GM18907 (cell line): ENCODE data around the gene DUSP9.
"Not testable (repeated sequence)": the region's sequence is repeated elsewhere in the genome, so short reads cannot be mapped to it uniquely, and the experiment has no call there.

Experiments
- ATAC-seq: cut with Tn5 transposase; IDR thresholded peaks from one replicate; pipeline ENCODE4 v1.9.1; 2021; ENCODE audit warnings: mild to moderate bottlenecking, moderate library complexity; ENCODE audit not compliant: unreplicated experiment

Gene DUSP9, protein sequence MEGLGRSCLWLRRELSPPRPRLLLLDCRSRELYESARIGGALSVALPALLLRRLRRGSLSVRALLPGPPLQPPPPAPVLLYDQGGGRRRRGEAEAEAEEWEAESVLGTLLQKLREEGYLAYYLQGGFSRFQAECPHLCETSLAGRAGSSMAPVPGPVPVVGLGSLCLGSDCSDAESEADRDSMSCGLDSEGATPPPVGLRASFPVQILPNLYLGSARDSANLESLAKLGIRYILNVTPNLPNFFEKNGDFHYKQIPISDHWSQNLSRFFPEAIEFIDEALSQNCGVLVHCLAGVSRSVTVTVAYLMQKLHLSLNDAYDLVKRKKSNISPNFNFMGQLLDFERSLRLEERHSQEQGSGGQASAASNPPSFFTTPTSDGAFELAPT

DNA sequence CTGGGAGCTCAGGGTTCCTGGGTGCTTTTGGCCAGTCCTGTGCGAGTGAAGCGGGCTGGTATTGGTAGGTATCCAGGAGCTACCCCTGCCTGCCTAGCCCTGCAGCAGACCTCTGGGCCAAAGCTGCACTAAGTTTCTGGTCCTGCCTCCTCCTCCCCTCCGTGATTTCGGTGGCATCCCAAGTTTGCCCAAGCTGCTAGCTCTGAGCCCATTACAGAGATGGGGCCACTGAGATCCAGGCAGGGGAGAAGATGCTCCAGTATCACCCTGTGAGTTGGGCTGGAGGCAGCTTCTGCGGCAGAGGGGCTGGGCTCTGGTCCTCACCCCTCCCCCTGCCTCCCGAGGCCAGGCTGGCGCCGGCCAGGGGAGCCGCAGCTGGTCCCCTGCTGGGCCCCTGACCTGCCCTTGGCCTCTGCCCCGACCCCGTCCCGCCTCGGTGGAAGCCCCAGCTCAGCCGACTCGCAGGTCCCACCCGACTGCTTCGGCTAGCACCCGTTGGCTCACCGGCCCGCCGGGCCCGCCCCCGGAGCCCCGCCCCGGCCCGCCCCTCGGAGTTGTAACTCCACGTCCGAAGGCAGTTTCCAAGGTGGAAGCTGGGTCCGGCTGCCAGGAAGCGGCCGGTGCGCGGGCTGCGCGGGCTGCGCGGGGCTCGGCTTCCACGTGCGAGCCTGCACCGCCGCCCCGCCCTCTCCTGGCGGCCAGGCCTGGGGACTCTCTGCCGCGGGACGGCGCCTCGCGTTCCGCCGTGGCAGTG, at the start of gene DUSP9:
Gene DUSP9 (plus strand): TSS at position 584 of the 754 bp plus-strand sequence. CDS start 751 bp downstream, outside the sequence.
- no peak for ATAC-seq

DNA sequence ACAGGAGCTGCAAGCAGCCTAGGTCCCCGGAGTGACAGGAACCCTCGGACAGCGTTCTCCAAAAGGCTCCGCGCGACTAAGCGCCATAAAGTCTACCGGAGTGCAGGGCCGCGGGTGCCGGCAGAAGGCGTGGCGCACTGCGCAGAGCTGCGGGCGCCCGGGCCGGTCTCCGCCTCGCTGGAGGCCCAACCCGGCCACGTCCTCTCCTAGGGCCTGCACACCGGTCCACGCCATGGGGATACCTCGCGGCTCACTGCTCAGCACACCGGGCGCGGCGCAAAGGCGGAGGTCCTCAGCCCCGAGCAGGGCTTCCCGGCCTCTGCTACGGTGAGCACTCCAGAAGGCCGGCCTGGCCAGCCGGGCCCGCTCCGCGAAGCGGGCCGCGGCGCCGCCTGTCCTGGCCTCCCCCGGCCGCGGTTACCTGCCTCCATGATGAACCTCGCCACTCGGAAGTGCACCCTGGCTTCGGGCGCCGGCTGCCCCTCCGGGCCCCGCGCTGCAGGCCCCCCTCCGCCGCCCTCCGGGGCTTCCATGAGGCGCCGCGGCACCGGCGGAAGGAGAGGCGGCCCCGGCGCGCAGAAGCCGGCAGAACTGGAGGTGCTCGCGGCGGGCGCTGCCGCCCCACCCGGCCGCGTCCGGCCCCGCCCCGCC, 48.3 kb upstream of the DUSP9 start, which contains the start of gene CCNQ:
Gene CCNQ (minus strand): TSS at position 599 of the 651 bp plus-strand sequence. CDS start 66 bp downstream, at position 533.
- peak; percentile 47 for ATAC-seq

DNA sequence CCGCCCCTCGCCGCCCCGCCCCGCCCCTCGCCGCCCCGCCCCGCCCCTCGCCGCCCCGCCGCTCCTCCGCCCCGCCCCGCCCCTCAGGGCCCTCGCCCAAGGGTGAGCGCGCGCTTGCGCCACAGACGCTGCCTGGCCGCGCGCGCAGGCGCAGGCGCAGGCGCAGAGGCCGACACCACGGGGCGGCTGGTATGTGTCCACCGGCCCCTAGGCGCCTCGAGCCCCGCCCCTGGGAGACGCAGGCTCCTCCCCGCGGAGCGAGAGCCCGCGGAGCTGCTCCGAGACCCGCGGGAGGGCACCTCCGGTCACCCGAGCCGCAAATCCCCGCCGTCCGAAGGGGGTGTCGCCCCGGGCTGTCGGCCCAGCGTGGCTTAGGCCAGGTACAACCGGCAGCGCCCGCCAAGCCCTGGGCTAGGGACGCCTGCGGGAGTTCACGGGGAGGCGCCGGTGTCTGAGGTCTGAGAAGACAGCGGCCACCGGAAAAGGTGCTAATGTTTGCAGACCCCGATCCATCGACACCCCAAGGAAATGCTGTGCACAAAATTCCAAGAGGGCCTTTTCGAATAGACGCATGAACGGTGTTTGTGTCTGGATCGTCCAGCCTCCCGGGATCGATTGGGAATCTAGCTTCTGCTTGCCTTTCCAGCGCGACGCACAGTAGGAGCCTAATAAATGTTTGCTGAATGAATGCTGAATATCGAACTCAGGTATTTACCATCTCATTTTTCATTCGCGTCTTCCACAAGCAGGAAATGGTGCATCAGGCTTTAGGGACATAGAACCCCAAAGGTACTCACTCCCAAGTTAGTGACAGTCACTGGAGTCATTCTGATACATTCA, 47.6 kb upstream of the DUSP9 start:
- ATAC-seq = peak; percentile 80

DNA sequence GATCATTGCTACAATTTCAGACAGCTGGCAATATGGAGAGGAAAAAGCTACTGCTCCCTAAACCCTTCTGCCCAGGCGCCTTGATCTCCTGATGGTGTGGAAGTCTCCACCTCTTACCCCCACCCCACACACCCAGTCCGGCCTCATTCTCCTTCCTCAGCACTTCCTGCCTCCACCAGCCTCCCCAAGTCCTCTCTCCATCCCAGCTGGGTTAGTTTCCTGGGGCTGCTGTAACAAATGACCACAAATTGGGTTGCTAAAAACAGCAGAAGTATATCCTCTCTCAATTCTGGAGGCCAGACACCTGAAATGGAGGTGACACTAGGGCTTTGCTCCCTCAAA, 47.0 kb upstream of the DUSP9 start:
- ATAC-seq = no peak

DNA sequence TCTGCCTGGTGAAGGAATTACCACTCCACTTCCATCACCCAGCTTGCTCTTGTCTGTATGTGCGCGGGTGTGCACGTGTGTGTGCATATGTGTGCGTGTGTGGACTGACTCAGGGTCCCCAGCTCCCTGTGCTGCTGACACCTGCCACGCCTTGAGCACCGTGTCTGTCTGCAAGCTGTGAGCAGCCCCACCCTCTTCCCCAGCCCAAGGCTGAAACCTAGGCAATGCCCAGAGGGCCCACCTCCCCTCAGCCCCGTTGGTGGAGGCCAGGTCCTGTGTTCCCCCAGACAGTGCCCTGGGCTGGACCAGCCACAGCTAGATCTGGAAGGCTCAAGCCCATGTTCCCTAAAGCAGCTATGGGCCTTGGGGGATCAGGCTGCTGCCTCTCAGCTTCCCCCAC, 46.1 kb upstream of the DUSP9 start:
- no peak for ATAC-seq

DNA sequence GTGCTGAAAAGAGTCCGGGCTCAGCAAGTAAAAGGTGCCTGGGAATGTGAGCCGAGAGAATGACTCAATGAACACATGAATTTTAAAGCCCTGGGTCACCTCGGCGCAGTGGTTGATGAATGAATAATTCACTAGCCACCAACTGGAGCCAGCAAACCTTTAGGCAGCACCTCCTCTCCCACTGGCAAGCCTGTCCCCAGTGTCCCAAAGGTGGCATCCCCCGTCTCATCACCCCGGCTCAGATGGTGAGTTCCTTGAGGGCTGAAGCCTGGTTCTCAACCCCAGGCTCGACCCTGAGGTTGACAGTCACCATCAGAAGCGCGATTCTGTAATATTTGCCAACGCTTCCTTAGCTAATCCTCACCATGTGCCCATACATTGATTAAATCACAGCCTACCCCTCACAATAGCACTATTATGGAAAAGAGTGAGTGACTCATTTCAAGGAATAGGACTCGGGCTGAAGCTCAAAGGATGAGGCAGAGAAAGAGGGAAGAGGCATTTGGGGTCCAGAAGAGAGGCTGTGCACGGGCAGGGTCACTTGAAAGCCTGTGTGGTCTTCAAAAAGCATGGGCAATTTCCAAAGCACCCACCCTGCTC, 45.4 kb upstream of the DUSP9 start:
- ATAC-seq = no peak

DNA sequence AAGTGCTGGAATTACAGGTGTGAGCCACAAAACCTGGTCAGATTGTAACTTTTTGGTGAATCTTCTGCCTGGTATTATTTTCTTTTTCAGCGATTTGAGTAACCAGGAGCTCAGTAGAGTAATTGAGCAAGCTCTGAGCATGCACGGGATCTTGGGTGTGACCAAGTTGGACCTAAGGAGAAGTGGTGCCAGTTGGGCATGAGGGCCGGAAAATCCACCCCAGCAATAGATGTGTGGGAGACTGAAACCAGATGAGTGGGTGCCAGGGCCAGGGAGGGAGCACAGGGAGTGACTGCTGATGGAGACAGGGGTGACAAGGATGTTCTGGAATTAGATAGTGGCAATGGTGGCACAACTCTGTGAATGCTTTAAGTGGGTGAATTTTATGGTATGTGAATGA, 44.4 kb upstream of the DUSP9 start:
- ATAC-seq = no peak

DNA sequence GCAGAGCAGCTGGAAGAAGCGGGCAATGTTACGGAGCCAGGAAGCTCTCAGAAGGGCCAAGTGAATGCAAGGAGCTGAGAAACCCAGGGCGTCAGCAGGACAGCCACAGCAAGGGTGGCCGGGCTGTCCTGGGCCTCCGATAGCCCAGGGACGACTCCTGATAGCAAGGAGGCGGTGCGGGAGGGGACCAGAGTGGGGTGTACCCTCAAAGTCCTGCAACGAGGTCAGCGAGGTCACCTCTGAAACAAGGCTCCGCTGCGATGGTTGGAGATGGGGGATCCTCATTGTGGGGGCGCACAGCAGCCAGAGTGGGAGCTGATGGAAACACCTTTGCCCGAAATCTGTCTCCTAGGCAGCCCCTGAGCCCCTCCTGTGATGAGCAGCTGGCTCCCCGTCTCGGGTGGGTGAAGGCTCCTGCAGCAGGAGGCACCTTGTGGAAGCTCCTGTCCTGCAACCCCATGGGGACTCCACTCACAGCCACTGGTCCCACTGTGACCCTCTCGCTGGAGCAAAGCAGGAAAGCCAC, 43.8 kb upstream of the DUSP9 start:
- no peak for ATAC-seq

DNA sequence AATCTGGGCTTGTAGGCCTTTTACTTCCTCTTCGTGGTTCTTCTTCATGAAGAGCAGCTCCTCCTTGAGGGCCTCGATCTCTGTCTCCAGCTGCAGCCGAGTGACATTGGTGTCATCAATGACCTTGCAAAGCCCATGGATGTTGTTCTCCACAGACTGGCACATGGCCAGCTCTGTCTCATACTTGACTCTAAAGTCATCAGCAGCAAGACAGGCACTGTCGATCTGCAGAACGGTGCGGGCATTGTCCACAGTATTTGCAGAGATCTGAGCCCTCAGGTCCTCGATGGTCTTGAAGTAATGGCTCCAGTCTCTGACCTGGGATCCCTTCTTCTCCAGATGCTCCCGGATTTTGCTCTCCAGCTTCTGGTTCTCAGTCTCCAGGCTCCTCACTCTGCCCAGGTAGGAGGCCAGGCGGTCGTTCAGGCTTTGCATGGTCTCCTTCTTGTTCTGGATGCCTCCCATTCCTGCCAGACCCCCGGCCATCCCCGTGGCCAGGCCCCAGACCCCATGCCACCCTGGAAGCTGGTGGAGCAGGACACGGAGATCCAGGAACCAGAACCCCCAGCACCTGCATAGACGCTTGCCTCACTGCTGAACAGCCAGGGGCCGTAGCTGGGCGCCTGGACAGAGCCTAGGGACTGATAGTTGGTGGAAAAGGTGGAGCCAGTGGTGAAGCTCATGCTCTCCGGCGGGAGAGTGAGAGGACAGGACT, 42.2 kb upstream of the DUSP9 start:
- ATAC-seq = not testable (repeated sequence)

DNA sequence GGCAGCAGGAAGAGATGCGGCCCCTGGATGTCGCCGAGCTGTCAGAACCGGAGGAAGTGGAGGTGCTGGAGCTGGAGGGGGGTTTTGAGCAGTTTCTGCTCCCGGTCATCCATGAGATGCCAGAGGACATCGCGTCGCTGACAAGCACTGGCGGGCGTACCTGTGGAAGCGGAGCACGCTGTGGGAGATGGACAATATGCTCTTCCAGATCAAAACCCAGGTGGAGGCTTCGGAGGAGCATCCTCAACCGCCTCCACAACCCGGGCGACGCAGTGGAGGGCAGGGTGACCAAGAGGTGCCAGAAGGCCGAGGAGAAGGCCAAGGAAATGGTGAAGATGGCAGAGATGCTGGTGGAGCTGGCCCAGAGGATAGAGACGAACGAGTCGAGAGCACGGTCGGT, 40.5 kb upstream of the DUSP9 start:
- ATAC-seq = no peak

DNA sequence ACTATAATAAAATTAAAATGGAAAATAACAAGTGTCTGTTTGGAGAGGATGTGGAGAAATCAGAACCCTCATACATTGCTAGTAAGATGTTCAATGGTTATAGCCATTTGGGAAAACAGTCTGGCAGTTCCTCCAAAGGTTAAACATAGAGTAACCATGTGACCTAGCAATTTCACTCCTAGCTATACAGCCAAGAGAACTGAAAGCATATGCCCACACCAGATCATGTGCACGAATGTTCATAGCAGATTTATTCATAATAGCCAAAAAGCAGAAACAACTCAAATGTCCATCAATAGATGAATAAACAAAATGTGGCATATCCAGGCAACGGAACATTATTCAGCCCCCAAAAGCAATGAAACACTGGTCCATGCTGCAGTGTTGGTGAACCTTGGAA, 38.6 kb upstream of the DUSP9 start:
- no peak for ATAC-seq

DNA sequence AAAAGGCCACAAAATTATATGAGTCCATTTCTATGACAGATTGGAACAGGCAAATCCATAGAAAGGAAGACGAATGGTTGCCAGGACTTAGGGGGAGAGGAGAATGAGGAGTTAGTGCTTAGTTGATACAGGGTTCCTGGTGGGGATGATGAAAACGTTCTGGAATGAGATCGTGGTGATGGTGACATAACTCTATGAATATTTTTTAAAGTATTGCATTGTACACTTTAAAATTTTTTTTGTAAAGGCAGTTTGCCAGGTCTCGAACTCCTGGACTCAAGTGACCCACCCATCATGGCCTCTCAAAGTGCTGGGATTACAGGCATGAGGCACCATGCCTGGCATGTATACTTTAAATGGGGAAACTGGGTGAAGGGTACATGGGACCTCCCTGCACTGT, 38.2 kb upstream of the DUSP9 start:
- no peak for ATAC-seq

DNA sequence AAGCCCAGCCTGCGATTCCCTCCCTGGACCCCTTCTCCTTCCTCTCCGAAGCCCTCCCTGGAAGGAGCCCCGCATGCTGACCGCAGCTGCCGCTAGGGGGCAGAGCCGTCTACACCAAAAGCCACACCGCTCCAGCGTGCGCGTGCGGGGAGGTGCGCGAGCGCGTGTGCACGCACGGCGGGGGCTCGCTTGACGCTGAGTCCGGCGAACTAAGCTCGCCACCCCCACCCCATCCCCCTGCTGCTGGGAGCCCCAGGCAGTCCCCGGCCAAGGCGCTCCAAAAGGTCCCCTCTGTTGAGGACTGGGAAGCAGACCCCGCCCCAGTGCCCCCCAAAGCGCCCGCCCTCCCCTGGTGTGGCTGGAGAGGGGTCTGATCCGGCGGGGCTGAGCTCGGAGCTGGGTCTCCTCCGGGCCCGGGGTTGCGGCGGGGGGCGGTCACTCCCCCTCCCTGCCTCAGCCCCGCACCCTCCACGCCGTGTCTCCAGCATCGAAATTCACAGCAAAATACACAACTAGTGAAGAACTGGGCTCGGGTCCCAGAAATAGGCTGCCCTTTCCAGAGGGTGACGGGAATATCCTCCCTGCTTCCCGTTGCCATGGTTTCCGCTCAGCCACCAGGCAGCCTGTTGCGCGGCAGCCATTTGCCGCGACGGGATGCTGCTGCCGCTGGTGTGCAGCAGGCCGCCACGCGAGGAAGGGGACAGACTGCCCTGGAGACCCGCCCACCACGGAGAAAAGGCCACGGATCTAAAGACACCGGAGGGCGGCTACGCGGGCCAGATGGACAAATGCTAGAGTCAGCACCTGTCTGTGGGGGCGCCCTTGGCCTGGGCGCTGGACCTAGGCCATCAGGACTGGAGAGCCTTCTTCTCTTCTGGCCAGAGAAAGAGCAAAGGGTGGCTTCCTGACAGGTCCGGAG, 36.8 kb upstream of the DUSP9 start:
- ATAC-seq = no peak

DNA sequence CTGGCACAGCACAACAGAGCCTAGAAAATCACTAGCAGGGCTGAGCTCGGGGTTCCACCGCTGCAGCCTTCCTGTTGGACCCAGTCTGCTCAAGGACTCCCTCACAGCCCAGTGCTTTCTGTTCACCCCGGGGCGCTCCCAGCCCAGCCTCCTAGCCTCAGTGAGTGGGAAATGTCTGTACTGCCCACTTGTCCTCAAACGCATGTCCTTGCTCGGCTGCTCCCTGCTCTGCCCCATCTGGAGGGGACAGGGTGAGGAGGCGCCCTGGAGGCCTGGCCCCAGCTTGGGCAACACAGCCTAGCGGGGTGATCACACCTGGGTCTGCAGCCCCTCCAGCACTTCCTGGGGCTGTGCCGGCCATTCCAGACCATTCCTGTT, 36.2 kb upstream of the DUSP9 start:
- ATAC-seq = no peak

DNA sequence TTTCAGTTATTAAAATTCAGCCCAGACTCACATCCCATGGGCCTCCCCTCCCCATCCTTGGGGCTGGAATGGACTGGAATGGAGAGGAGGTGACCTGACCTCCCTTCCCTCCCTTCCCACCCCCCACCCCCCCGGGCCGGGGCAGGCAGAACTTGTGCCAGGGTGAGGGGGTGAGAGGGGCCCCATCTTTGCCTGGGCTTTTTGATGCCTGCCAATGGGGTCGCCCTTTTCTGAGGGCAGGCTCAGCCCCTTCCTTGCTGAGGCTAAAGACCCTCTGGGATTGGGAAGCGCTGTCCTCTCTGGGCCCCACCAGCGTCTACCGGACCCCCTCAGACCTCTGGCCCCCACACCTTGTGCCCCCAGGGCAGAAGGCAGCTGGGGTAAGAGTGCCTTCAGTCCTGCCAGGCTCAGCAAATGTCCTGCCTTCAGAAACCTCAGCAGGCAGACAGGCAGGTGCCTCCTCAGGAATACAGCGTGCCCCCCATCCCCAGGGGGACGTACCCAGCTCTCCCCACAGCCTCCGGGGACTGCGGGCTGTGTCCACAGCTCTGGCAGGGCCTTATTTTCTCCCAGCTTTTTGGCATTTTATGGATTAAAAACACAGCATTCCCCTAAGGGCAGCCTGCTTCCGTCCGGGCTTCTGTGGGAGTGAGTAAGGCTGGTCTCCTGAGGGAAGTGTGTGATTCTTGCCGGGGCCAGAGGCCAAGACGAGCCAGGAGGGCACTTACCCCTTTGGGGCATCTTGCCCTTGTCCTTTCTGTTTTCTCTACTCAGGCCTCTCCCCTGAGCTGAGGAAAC, 35.5 kb upstream of the DUSP9 start:
- no peak for ATAC-seq

DNA sequence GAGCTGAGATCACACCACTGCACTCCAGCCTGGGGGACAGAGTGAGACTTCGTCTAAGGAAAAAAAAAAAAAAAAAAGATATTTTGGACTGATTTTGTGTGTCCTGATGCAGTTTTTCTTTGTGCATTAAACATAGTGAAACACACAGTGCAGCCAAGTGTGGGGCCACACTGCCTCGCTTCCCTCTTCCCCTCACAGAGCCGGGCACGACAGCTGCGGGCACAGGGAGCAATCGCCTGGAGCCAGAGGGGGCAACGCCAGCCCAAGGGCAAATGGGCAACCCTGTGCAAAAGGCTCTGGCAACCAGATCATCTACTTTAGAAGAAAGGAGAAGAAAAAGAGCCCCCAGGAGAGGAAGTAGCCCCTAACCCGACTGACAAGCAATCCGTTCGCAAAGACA, 34.6 kb upstream of the DUSP9 start:
- no peak for ATAC-seq

DNA sequence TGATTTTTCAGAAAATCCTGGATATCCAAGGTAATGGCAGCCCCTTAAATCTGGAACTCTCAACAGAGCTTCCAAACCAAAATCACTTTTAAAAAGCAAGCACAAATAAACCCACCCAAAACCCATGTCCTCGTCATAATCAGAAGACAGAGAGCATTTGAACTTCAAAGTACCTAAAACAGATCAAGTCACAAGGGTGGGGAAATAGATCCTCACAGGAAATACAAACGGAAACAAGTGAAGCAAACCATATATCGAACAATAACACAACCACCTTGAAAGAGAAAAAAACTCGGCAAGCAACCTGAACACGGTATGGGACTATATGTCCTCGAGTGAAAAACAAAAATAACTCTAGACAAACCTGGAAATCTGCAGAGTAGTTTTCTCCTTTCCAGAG, 32.2 kb upstream of the DUSP9 start:
- ATAC-seq = no peak

DNA sequence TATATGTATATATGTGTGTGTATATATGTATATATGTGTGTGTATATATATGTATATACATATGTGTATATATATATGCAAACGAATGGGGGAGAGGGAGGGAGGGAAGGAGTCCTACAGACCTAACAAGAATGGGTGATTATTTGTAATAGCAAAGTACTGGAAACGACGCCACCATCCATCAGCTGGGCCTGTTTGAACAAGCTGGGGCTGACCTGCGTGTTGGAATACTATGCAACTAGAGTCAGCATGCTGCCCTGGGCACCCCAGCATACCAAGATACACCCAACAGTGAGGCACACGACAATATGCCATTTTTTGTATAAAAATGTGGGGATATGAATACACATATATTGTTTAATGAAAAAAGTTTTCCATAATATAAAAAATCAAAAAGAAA, 26.4 kb upstream of the DUSP9 start:
- ATAC-seq = no peak
